Liver (tissue), 9 donors: Measurements from ENCODE around the gene OTOA. TPM values are rescaled to one million over a fixed set of nuclear protein-coding genes. Genes with fewer than 3 reads are reported as not detected.
"Not testable (repeated sequence)": the region's sequence is repeated elsewhere in the genome, so short reads cannot be mapped to it uniquely, and the experiment has no call there.

Experiments used
- DNase-seq: peaks from one replicate; pipeline ENCODE4 v3.0.0-alpha.2; 2017; ENCODE audit warnings: low spot score
- H3K27ac ChIP-seq, 2 donors: one replicate each; pipeline ENCODE4 v1.7.0; 2013; ENCODE audit warnings: inconsistent platforms in 2 of 2, low read length in 2 of 2, control low read depth in 1 of 2, low read depth in 1 of 2, mild to moderate bottlenecking in 1 of 2
- H3K27me3 ChIP-seq, 4 donors: one replicate each; pipeline versions ENCODE4 v1.6.1 to v1.7.0; 2013; ENCODE audit warnings: low read length in 3 of 4, inconsistent platforms in 1 of 4, mild to moderate bottlenecking in 1 of 4, moderate library complexity in 1 of 4; ENCODE audit not compliant: control insufficient read depth in 4 of 4, insufficient read depth in 4 of 4
- H3K36me3 ChIP-seq, 4 donors: one replicate each; pipeline versions ENCODE4 v1.6.1 to v1.7.0; 2013; ENCODE audit warnings: low read length in 3 of 4, mild to moderate bottlenecking in 3 of 4, low read depth in 1 of 4, moderate library complexity in 1 of 4; ENCODE audit not compliant: control insufficient read depth in 4 of 4, insufficient read depth in 3 of 4
- H3K4me1 ChIP-seq, 4 donors: one replicate each; pipeline versions ENCODE4 v1.6.1 to v1.7.0; 2013; ENCODE audit warnings: low read length in 3 of 4, mild to moderate bottlenecking in 3 of 4, moderate library complexity in 1 of 4; ENCODE audit not compliant: control insufficient read depth in 4 of 4, insufficient read depth in 4 of 4
- H3K4me3 ChIP-seq, 3 donors: one replicate each; pipeline versions ENCODE4 v1.6.1 to v1.7.0; 2013; ENCODE audit warnings: low read length in 3 of 3, control low read depth in 1 of 3, low read depth in 1 of 3, mild to moderate bottlenecking in 1 of 3
- H3K9ac ChIP-seq, 2 donors: one replicate each; pipeline ENCODE4 v1.7.0; 2013; ENCODE audit warnings: low read length in 2 of 2, mild to moderate bottlenecking in 2 of 2, moderate library complexity in 2 of 2, control low read depth in 1 of 2, low read depth in 1 of 2
- H3K9me3 ChIP-seq, 4 donors: one replicate each; pipeline versions ENCODE4 v1.6.1 to v1.7.0; 2013; ENCODE audit warnings: low read length in 3 of 4; ENCODE audit not compliant: control insufficient read depth in 4 of 4
- WGBS: extraction: QIAGEN DNeasy Blood & Tissue Kit; methylation state at CpG from one replicate; pipeline ENCODE4 v1.1.7; 2013; 5-methylcytosine and 5-hydroxymethylcytosine counted together
- polyA plus RNA-seq, 2 donors: library from polyadenylated mRNA; stranded (reverse) in 1 of 2; unstranded in 1 of 2; fragments of 200-250 nt in 1 of 2; fragments of >200 nt in 1 of 2; fragmentation: Nextera tagmentation in 1 of 2; extraction: Ambion mirVana in 1 of 2; gene quantifications; one replicate each; pipeline versions ENCODE4 v1.2.1 to v1.2.3, GENCODE V29; 2013 to 2015
- total RNA-seq, 2 donors: library from RNA; depleted of rRNA; stranded (reverse); fragments of >200 nt; gene quantifications; one replicate each; pipeline ENCODE4 v1.2.3, GENCODE V29; 2014
- donor health status: healthy.
- donor health status: healthy.
- donor health status: healthy.
- donor health status: healthy.
- donor health status: healthy.

The OTOA gene
- total and polyA plus RNA-seq, 4 donors = 0.05 to 0.17 (median 0.10) TPM

DNA sequence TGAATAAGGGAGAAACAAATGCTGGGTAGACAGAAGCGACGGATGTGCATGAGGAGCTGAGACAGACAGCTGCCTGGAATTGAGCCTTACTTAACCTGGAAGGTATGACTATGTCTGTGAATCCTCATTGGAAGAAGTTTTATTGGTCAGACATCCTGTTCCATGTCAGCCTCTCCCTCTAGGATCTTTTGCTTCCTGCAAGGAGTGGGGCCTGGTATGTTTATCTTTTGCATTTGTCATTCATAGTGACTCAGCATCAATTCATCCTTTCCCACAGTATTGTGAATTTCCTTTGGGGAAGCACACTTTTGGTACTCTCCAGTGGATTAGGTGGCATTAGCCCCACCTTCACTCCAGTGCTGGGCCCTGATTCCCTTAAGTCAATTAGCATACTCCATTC lies 105.5 kb downstream of the OTOA start:
- not testable (repeated sequence) for H3K27me3 ChIP-seq, H3K36me3 ChIP-seq, H3K27ac ChIP-seq, DNase-seq, H3K4me3 ChIP-seq, H3K4me1 ChIP-seq, H3K9me3 ChIP-seq, H3K9ac ChIP-seq
- 94% methylated on average over 2 of the region's 2 CpGs for WGBS

DNA sequence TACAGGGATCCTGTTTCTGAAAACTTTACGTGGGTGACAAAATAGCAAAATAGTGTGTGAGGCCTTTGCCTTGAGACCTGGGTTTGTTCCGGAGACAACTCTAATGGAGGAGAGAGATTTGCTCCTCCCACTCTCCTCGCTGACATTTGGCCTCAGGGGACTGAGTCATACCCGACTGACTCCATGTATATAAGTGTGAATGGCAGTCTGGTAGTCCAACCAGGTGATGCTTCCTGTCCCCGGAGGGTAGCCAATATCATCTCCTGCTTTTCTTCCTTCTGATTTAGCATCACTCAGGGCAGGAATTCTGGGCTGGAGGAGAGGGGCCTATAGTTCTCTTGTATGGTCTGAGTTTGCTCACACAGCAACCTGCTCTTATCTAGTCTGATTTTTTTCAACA lies 106.8 kb downstream of the OTOA start:
- 88% methylated on average over 1 of the region's 5 CpGs for WGBS

DNA sequence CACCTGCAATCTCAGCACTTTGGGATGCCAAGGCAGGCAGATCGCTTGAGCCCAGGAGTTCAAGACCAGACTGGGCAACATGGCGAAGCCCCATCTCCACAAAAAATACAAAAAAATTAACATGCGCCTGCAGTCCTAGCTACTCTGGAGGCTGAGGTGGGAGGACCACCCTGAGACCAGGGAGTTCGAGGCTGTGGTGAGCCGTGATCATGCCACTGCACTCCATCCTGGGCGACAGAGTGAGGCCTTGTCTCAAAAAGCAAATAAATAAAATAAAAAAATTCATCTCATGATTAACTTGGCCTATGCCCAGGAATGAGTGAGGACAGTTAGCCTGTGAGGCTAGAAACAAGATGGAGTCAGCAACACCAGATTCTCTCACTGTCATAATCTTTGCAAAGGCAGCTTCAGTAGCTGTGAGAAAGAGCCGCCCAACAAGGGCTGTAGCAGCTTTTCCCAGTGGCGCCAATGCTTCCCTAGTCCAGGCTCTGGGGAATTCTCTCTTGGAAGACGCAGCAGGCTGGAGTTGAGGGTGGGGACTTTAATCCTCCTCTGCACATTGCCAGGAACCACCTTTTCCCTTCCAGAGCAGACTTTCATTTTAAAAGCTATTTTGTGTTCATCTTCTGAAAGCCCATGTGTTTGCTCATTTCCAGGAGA lies 108.9 kb downstream of the OTOA start:
- not testable (repeated sequence) for H3K27me3 ChIP-seq, H3K36me3 ChIP-seq, H3K4me3 ChIP-seq, H3K9ac ChIP-seq, H3K9me3 ChIP-seq, DNase-seq, H3K27ac ChIP-seq, H3K4me1 ChIP-seq
- 86% methylated on average over 9 of the region's 9 CpGs for WGBS

More for the DNA sequence above, 106.8 kb downstream of the OTOA start:
- H3K9me3 ChIP-seq, H3K27ac ChIP-seq, DNase-seq, H3K36me3 ChIP-seq, H3K4me3 ChIP-seq, H3K27me3 ChIP-seq, H3K4me1 ChIP-seq, H3K9ac ChIP-seq: not testable (repeated sequence)

DNA sequence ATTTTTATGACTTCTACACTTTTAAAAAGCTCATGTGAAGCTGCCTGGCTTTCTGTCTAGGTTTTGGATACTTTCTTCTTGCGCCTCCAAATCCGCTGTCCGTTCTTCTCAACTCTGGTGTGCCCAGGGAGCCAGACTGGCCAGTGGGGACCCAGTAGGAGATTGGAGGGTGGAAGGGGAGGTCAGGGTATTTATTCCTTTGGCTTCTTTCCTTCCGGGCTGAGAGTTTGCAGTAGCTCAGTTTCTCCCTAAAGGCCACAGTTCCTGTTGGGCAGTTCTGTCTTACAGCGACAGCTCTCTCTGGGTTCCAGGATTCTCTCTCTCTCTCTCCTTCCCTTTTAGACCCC lies 109.4 kb downstream of the OTOA start:
- not testable (repeated sequence) for H3K9ac ChIP-seq, DNase-seq, H3K36me3 ChIP-seq, H3K4me3 ChIP-seq, H3K9me3 ChIP-seq, H3K4me1 ChIP-seq, H3K27ac ChIP-seq, H3K27me3 ChIP-seq
- WGBS = 84% methylated on average over 5 of the region's 5 CpGs

DNA sequence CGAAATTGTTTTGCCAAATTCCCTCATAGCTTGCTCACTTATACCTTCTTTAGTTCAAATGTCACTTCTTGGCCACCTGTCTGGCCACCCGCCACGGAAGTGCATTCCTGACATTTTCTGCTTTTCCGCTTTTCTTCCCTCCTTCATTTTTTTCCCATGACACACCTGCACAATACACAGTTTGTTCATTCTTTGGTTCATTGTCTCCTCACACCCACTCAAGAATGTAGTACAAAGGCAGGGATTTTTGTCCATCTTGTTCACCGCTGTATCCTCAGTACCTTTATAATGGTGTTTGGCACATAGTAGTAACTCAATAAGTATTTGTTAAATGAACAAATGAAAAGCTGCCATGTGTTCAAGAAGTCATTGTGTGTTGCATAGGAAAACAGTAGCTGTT lies 116.8 kb downstream of the OTOA start:
- H3K9ac ChIP-seq, H3K36me3 ChIP-seq, H3K4me1 ChIP-seq, H3K4me3 ChIP-seq, DNase-seq, H3K27me3 ChIP-seq, H3K9me3 ChIP-seq, H3K27ac ChIP-seq: not testable (repeated sequence)
- WGBS = no CpG with 5 or more reads among the region's 5 CpGs

GRCh38 chr16:21790506-21790905 lies 126.7 kb downstream of the OTOA start:
- DNase-seq, H3K4me3 ChIP-seq, H3K4me1 ChIP-seq, H3K9me3 ChIP-seq, H3K27ac ChIP-seq, H3K27me3 ChIP-seq, H3K36me3 ChIP-seq, H3K9ac ChIP-seq: not testable (repeated sequence)
- 33% methylated on average over 1 of the region's 1 CpG for WGBS

DNA sequence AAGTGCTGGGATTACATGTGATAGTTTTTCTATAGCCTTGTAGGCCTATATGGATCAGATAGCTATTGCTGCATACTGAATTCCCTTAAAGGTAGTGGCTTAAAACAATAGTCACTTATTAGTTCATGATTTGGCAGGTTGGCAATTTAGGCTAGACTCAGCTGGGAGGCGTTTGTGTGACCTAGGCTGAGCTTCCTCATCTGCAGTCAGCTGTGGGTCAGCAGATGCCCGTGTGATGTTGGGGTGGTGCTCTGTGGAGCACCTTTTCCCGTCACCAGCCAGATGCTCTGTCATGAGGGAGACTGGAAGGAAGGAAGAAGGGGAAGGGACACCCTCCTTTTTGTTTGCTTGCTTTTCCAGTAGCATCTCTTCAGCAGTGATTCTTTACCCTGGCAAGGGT lies 129.5 kb downstream of the OTOA start:
- DNase-seq, H3K4me3 ChIP-seq, H3K27me3 ChIP-seq, H3K27ac ChIP-seq, H3K9ac ChIP-seq, H3K36me3 ChIP-seq, H3K4me1 ChIP-seq, H3K9me3 ChIP-seq: not testable (repeated sequence)
- WGBS = 55% methylated on average over 2 of the region's 3 CpGs

DNA sequence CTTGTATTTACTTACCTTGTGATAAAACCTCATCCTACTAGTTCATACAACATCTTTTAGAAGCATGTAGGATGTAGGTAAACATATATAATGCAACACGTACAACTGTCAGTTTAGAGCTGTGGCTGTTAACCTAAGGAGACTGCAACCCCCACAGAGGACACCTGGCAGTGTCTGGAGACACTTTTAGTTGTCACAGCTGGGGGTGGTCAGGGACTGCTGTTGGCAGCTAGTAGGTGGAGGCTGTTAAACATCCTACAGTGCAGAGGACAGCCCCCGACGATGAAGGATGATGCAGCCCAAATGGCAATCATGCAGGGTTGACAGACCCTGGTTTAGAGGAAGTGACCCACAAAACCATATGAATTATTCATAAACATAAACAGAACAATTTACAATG lies 134.8 kb downstream of the OTOA start:
- not testable (repeated sequence) for H3K4me1 ChIP-seq, H3K4me3 ChIP-seq, H3K9ac ChIP-seq, H3K36me3 ChIP-seq, H3K27me3 ChIP-seq, DNase-seq, H3K9me3 ChIP-seq, H3K27ac ChIP-seq
- no CpG with 5 or more reads among the region's 3 CpGs for WGBS
